Iris pigment epithelial cell (primary cell): Measurements from ENCODE around the gene MCU.
A peak's percentile ranks its signal among the peaks of the same experiment; 100 is the strongest.
"Not testable (repeated sequence)": the region's sequence is repeated elsewhere in the genome, so short reads cannot be mapped to it uniquely, and the experiment has no call there.

Source experiments
- DNase-seq: peaks from one replicate; pipeline ENCODE4 v3.0.0-alpha.2; 2011; ENCODE audit warnings: low read depth

MCU gene

DNA sequence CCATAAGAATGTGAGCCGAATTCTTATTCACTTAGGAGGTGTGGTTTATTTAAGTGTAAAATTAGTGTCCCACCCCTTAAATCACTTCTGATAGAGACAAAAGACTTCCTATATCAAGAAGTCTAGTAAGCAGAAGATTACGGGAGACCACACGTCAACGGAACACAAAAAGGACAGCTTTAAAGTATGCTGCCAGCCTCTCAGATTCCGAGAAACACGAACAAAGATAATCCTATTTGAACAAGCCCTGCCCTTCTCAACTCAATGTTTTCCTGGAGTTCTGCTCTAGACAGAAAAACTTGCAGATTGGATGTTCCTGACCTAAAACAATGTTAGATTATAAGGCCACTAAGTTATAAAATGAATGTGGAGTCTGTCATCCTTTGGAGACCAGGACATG, 4.9 kb upstream of the MCU start:
- DNase-seq, result no peak

DNA sequence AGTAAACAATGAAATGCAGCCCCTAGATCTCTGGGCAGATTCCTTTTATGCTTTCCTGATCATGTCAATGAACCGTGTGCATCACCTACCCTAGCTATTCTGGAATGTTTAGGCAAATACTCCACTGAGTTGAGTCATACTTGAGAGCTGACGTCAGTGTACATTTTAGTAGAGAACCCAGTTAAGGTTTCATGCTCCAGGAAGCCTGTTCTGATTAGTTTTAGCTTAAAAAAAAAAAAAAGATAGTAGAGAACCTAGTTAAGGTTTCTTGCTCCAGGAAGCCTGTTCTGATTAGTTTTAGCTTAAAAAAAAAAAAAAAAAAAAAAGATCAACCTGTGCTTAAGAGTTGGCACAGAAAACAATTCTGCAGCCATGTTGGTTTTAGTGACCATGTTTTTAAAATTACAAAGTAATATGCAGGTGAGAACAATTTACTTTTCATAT, 3.7 kb upstream of the MCU start:
- peak; percentile 90 for DNase-seq

GRCh38 chr10:72689660-72690059, 2.3 kb upstream of the MCU start:
- no peak for DNase-seq

GRCh38 chr10:72690071-72690755, 1.7 kb upstream of the MCU start:
- peak; percentile 30 for DNase-seq

- no peak for DNase-seq
These were observed 477 bp upstream of the MCU start for GRCh38 chr10:72691470-72691862.

- peak; percentile 17 for DNase-seq
These were observed 726 bp downstream of the MCU start for GRCh38 chr10:72692744-72692993.

GRCh38 chr10:72692994-72693781, 1.2 kb downstream of the MCU start:
- peak; percentile 32 for DNase-seq

GRCh38 chr10:72694476-72695369, 2.8 kb downstream of the MCU start:
- no peak for DNase-seq

DNA sequence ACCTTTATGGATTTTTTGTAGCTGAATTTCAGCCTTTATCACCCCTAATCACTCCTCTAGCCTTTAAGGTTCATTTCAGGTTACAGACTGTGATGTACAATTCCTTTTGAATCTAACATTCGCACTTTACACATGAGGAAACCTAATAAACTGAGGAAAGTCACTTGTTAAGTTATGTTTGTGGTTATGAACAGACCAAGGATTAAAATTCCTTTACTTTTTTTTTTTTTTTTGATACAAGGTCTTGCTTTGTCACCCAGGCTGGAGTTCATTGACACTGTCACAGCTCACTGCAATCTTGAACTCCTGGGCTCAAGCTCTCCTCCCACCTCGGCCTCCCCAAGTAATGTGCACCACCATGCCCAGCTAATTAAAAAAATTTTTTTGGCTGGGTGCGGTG, 3.6 kb downstream of the MCU start:
- DNase-seq, result no peak

DNA sequence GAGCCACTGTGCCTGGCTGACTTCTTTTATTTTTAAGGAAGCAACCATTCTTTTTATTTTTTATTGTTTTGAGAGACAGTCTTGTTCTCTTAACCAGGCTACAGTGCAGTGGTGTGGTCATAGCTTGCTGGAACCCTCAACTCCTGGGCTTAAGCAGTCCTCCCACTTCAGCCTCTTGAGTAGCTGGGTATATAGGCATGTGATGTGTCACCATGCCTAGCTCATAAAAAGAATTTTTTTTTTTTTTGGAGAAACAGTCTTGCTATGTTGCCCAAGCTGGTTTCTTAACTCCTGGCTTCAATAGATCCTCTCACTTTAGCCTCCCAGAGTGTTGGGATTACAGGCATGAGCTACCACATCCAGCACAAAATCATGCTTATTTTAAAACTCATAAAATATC, 5.8 kb downstream of the MCU start:
- no peak for DNase-seq

DNA sequence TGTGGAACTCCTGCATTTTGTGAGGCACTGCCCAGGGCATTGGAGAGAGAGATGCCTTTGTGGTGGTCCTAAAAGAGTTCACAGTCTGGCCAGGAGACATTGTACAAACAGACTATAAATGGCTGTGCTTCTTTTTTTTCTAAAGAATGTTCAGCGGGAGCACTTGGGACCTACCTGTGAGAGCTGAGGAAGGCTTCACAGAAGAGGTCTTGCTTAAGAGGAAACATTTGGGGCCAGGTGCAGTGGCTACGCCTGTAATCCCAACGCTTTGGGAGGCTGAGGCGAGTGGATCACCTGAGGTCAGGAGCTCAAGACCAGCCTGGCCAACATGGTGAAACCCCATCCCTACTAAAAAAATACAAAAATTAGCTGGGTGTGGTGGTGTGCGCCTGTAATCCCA, 10.5 kb downstream of the MCU start:
- not testable (repeated sequence) for DNase-seq

GRCh38 chr10:72702868-72703581, 11.1 kb downstream of the MCU start:
- DNase-seq, result no peak

- DNase-seq, result no peak
These were observed 12.2 kb downstream of the MCU start for GRCh38 chr10:72704117-72704516.

- no peak for DNase-seq
These were observed 17.1 kb downstream of the MCU start for GRCh38 chr10:72709041-72709440.

- DNase-seq, result no peak
These were observed 20.2 kb downstream of the MCU start for GRCh38 chr10:72712136-72712535.

- DNase-seq, result no peak
These were observed 28.1 kb downstream of the MCU start for GRCh38 chr10:72719941-72720592.

DNA sequence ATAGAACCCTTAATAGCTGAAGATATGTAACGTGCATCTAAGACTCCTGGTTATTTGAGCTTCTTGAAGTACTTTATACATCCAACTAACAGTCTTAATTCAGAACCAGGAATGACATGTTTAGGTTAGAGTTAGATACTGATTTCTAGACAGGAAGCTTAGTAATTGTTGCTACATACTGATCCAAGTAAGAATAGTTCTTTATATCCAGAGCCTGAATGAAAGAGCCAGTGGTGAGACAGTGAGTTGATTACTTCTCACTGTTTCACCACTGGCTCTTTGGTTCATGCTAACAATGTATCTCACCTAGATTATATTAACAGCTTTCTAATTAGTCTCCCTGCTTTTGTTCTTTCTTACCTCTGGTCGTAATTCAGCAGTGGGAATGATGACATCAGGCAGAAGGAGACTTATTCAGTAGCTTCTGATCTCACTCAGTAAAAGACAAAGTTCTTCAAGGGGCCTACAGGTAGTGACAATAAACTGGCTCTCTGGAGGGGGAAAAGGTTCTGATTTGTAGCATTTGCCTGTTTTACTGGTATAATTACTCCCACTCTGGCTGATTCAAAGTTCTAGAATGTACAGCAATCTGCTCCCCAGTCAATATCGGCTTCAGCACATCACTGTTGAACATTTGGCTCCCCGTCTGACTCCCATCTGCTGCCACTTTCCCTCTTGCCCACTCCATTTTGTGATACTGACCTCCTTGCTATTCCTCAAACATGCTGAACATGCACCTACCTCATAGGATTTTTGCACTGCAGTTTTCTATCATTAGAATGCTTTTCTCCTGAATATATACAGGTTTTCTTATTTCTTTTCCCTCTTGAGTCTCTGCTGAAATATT, 29.1 kb downstream of the MCU start:
- DNase-seq, result peak; percentile 60

GRCh38 chr10:72727130-72727529, 35.2 kb downstream of the MCU start:
- peak; percentile 15 for DNase-seq

DNA sequence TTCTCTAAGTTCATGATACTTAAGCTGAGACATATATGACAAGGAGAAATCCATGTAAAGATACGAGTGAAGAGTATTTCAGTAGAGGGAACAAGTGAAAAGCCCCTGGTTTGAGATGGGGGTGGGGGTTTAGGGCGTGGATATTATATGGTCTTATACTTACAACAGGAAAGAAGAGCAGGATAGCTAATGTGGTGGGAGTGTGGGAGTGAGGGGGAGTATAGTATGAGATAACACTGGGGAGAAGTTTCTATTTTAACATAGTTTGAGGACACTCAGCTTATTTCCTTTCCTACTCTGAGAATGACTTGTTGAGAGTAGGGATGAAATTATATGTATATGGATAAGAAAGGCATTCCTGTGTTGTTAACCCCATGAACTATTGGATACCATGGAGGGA, 36.5 kb downstream of the MCU start:
- no peak for DNase-seq

- DNase-seq, result peak; percentile 57
These were observed 37.6 kb downstream of the MCU start for GRCh38 chr10:72729528-72729927.

DNA sequence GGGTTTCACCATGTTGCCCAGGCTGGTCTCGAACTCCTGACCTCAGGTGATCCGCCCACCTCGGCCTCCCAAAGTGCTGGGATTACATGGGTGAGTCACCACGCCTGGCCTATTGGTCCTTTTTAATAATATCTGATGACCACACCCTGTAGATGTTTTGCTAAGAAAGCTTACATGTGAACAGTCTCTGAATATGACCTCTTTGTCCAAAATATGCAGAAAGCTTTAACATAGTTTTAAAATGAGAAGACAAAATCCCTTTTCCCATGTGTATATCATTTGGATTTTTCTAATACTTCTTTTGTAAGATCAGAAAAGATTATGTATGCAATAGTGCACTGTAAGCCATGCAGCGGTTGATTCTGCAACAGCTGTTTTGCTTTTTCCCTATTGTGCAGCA, 38.5 kb downstream of the MCU start:
- peak; percentile 73 for DNase-seq
